WTC11 (cell line): Measurements from ENCODE around the gene ARID2. TPM values are rescaled to one million over a fixed set of nuclear protein-coding genes. Genes with fewer than 3 reads are reported as not detected.
A peak's percentile ranks its signal among the peaks of the same experiment; 100 is the strongest.

Source experiments
- ATAC-seq: fragments of 200-7000 bp; cut with Tn5 transposase; 2 replicates; pipeline ENCODE4 v1.10.0; 2021; ENCODE audit warnings: mild to moderate bottlenecking, moderate library complexity
- CTCF ChIA-PET: fragments of 300-600 bp; sonication (Branson Sonifier 250); formaldehyde crosslinking; loops from one replicate; lab custom pipeline; 2021; ENCODE audit warnings: antibody characterized with exemption; lab: Charles Lee
- POLR2A ChIA-PET: fragments of 350-600 bp; sonication (Branson Sonifier 250); formaldehyde crosslinking; loops from one replicate; lab custom pipeline; 2021; ENCODE audit warnings: antibody characterized with exemption; lab: Charles Lee
- DNase-seq: peaks from one replicate; pipeline ENCODE4 v3.0.0; 2021; ENCODE audit warnings: low spot score
- H3K27ac Mint-ChIP-seq: 2 replicates; pipeline ENCODE4 v1.8.0; 2021; ENCODE audit warnings: mixed read lengths
- H3K27me3 Mint-ChIP-seq: 2 replicates; pipeline ENCODE4 v1.8.0; 2021; ENCODE audit warnings: low read depth, mild to moderate bottlenecking, moderate library complexity, mixed read lengths
- H3K36me3 Mint-ChIP-seq: 2 replicates; pipeline ENCODE4 v1.8.0; 2021; ENCODE audit warnings: mixed read lengths
- H3K4me1 Mint-ChIP-seq: 2 replicates; pipeline ENCODE4 v1.8.0; 2022; ENCODE audit warnings: mixed read lengths
- H3K4me3 Mint-ChIP-seq: 2 replicates; pipeline ENCODE4 v1.8.0; 2021; ENCODE audit warnings: mild to moderate bottlenecking, moderate library complexity, mixed read lengths
- H3K9me3 Mint-ChIP-seq: 2 replicates; pipeline ENCODE4 v1.8.0; 2021; ENCODE audit warnings: mixed read lengths
- CBFB ChIP-seq: sonication (generic); formaldehyde crosslinking; IDR thresholded peaks from 2 replicates; pipeline ENCODE4 v1.8.1; 2022; ENCODE audit warnings: mild to moderate bottlenecking, low read depth, missing genetic modification reagents
- ELF4 ChIP-seq: sonication (generic); formaldehyde crosslinking; IDR thresholded peaks from 2 replicates; pipeline ENCODE4 v1.8.1; 2022; ENCODE audit warnings: low read depth, mild to moderate bottlenecking, moderate library complexity, missing genetic modification reagents
- EMX1 ChIP-seq: fragments of 250-450 bp; sonication (Bioruptor Pico); IDR thresholded peaks from 2 replicates; pipeline ENCODE4 v1.8.0; 2021; ENCODE audit warnings: mild to moderate bottlenecking
- ERG ChIP-seq: fragments of 250-450 bp; sonication (Bioruptor Pico); IDR thresholded peaks from 2 replicates; pipeline ENCODE4 v1.8.0; 2021; ENCODE audit warnings: mild to moderate bottlenecking
- FOXJ3 ChIP-seq: sonication (generic); formaldehyde crosslinking; IDR thresholded peaks from 2 replicates; pipeline ENCODE4 v1.9.0; 2021; ENCODE audit warnings: missing genetic modification reagents, mild to moderate bottlenecking, borderline replicate concordance
- HMGA2 ChIP-seq: fragments of 250-450 bp; sonication (Bioruptor Pico); IDR thresholded peaks from 2 replicates; pipeline ENCODE4 v1.4.0; 2021; ENCODE audit warnings: mild to moderate bottlenecking, moderate library complexity
- NFATC4 ChIP-seq: fragments of 250-450 bp; sonication (Bioruptor Pico); IDR thresholded peaks from 2 replicates; pipeline ENCODE4 v1.9.0; 2021; ENCODE audit warnings: mild to moderate bottlenecking
- NR3C1 ChIP-seq: sonication (generic); formaldehyde crosslinking; conservative IDR thresholded peaks from 2 replicates; pipeline ENCODE4 v1.8.1; 2023; ENCODE audit warnings: low read depth, mild to moderate bottlenecking, missing genetic modification reagents
- PRRX2 ChIP-seq: fragments of 250-450 bp; sonication (Bioruptor Pico); IDR thresholded peaks from 2 replicates; pipeline ENCODE4 v1.8.0; 2021; ENCODE audit warnings: mild to moderate bottlenecking
- RELA ChIP-seq: sonication (generic); formaldehyde crosslinking; IDR thresholded peaks from 2 replicates; pipeline ENCODE4 v1.8.1; 2022; ENCODE audit warnings: missing genetic modification reagents, mild to moderate bottlenecking, borderline replicate concordance
- TEAD4 ChIP-seq: sonication (generic); formaldehyde crosslinking; IDR thresholded peaks from 2 replicates; pipeline ENCODE4 v1.8.0; 2022; ENCODE audit warnings: mild to moderate bottlenecking, missing genetic modification reagents
- ZBTB21 ChIP-seq: sonication (generic); formaldehyde crosslinking; IDR thresholded peaks from 2 replicates; pipeline ENCODE4 v1.8.1; 2023; ENCODE audit warnings: mild to moderate bottlenecking, missing genetic modification reagents, borderline replicate concordance
- ZMAT4 ChIP-seq: fragments of 250-450 bp; sonication (Bioruptor Pico); IDR thresholded peaks from 2 replicates; pipeline ENCODE4 v1.9.0; 2021; ENCODE audit warnings: mild to moderate bottlenecking
- ZNF138 ChIP-seq: sonication (generic); formaldehyde crosslinking; conservative IDR thresholded peaks from 2 replicates; pipeline ENCODE4 v1.8.1; 2022; ENCODE audit warnings: mild to moderate bottlenecking, moderate library complexity, missing genetic modification reagents
- ZNF416 ChIP-seq: fragments of 250-450 bp; sonication (Bioruptor Pico); IDR thresholded peaks from 2 replicates; pipeline ENCODE4 v1.9.0; 2021; ENCODE audit warnings: mild to moderate bottlenecking, inconsistent platforms
- ZNF423 ChIP-seq: fragments of 250-450 bp; sonication (Bioruptor Pico); IDR thresholded peaks from 2 replicates; pipeline ENCODE4 v2.1.2; 2022; ENCODE audit warnings: mild to moderate bottlenecking, moderate library complexity
- total RNA-seq: library from RNA; stranded (reverse); gene quantifications from 3 replicates; pipeline ENCODE4 v1.2.3, GENCODE V29; 2021
- TF ChIP-seq, protein P1 (sequence below): fragments of 250-450 bp; sonication (Bioruptor Pico); conservative IDR thresholded peaks from 2 replicates; pipeline ENCODE4 v1.9.0; 2021; ENCODE audit warnings: mild to moderate bottlenecking
- TF ChIP-seq, protein P2 (sequence below): sonication (generic); formaldehyde crosslinking; IDR thresholded peaks from 2 replicates; pipeline ENCODE4 v1.8.1; 2022; ENCODE audit warnings: mild to moderate bottlenecking, moderate library complexity, missing genetic modification reagents
- TF ChIP-seq, protein P3 (sequence below): sonication (generic); formaldehyde crosslinking; IDR thresholded peaks from 2 replicates; pipeline ENCODE4 v1.8.1; 2023; ENCODE audit warnings: mild to moderate bottlenecking, missing genetic modification reagents, moderate library complexity
- TF ChIP-seq, protein P4 (sequence below): sonication (generic); formaldehyde crosslinking; IDR thresholded peaks from 2 replicates; pipeline ENCODE4 v1.8.0; 2022; ENCODE audit warnings: mild to moderate bottlenecking, missing genetic modification reagents

The ARID2 gene
- total RNA-seq, 1 experiment from 2014 or later = 33.9 TPM

DNA sequence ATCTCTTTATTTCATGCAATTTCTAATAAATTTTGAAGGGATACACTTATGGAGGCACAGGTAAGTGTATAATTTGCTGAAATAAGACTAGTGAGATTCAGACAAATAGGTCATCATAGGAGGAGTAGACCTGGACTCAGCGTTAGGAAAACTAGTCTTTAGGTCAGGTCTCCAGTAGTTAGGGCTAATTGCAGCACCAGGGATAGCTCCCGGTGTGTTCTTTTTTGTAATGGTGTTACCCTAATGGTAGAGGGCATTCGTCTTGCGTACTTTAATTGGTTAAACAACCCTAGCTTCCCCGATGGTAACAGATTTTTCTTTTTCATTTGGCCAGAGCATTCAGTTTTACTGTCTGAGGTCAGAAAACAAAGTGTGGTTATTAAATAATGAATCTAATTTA is 64.9 kb downstream of the ARID2 start:
- Mint-ChIP-seq H3K36me3 (peaks cover 6% of the 10 kb centered on the region), H3K27me3 (no peaks in the 10 kb centered on the region), H3K4me3 (no peak overlapping the region), H3K27ac (no peak overlapping the region), H3K4me1 (peaks cover 3% of the 10 kb centered on the region; the same call in 1 of the 2 replicates), H3K9me3 (no peaks in the 10 kb centered on the region)
- POLR2A ChIA-PET = no interaction called here
- DNase-seq = no peak
- CTCF ChIA-PET = interaction anchor here (0.7 kb wide), 1 partner anchor 251 kb away, joined by 3 read pairs; no protein-coding TSS in a partner anchor
- ATAC-seq = peak; percentile 63
- TF ChIP-seq HMGA2 = no peak
- TF ChIP-seq, protein P1, sequence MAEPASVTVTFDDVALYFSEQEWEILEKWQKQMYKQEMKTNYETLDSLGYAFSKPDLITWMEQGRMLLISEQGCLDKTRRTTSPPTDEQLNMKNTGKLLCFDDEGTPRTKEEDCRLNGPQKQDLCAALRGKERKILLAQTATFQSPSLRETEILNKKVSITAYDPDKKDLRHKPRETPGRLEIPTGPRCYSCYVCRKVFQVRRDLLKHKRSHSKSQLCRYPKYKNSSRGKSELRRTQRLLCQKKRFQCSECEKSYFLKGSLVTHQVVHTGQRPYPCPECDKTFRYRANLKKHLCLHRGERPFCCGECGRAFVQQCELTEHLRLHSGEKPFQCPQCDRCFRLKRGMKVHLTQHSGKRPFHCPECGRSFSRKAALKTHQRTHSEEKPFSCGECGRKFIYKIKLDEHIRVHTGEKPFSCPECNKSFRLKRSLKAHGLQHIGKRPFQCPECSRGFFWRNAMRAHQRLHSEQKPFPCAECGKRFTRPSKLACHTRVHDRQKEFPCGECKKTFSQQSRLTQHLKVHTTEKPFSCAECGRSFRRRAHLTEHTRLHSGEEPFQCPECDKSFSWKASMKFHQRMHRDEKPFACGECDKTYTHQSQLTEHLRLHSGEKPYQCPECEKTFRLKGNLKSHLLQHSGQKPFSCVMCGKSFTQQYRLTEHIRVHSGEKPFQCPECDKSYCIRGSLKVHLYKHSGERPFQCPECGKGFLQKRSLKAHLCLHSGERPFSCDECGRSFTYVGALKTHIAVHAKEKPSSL = no peak
- TF ChIP-seq EMX1 = no peak
- no peak for TF ChIP-seq ZNF138 (CRISPR knock-in tag)
- no peak for TF ChIP-seq CBFB (CRISPR knock-in tag)
- TF ChIP-seq ERG (CRISPR knock-in tag) = no peak
- no peak for TF ChIP-seq ZBTB21 (CRISPR knock-in tag)

- Mint-ChIP-seq H3K27ac (no peak overlapping the region), H3K27me3 (no peaks in the 10 kb centered on the region), H3K4me1 (peaks cover 4% of the 10 kb centered on the region), H3K36me3 (peaks cover 5% of the 10 kb centered on the region), H3K9me3 (0 out of 2 replicates have a peak, but pooled peaks cover 5% of the 10 kb centered on the region), H3K4me3 (no peak overlapping the region)
- ATAC-seq (no peak), DNase-seq (no peak)
- TF ChIP-seq ZNF423 (CRISPR knock-in tag) = no peak
- no peak for TF ChIP-seq RELA (CRISPR knock-in tag)
- TF ChIP-seq TEAD4 = no peak
- TF ChIP-seq NFATC4 (CRISPR knock-in tag) = no peak
- TF ChIP-seq, protein P2, sequence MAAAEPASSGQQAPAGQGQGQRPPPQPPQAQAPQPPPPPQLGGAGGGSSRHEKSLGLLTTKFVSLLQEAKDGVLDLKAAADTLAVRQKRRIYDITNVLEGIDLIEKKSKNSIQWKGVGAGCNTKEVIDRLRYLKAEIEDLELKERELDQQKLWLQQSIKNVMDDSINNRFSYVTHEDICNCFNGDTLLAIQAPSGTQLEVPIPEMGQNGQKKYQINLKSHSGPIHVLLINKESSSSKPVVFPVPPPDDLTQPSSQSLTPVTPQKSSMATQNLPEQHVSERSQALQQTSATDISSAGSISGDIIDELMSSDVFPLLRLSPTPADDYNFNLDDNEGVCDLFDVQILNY (CRISPR knock-in tag) = no peak
- TF ChIP-seq ZMAT4 (CRISPR knock-in tag) = no peak
- TF ChIP-seq NR3C1 (CRISPR knock-in tag) = no peak
- POLR2A ChIA-PET = no interaction called here
- CTCF ChIA-PET = no interaction called here
These were observed 72.1 kb downstream of the ARID2 start for GRCh38 chr12:45801625-45802024.

DNA sequence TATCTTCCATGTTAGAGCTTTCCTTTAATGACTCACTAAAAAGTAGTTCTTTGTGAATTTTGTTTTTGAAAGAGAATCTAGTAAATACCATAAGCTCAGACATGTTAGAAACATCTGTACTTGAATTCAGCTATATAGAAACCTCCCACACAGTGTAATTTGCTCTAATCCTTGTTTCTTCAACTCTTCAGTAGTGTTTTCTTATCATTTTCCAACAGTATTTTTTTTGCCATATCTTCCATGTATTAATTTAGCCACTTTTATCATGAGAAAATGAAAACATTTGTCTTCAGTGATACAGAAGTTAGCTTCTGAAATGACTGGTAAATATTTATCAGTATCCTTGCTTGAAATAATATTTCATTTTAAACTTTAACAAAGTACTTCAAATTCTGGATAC is 73.6 kb downstream of the ARID2 start:
- H3K27ac Mint-ChIP-seq = no peak overlapping the region
- POLR2A ChIA-PET = no interaction called here
- DNase-seq (no peak), ATAC-seq (no peak)
- H3K4me1 Mint-ChIP-seq = peaks cover 7% of the 10 kb centered on the region
- no peak for TF ChIP-seq FOXJ3 (CRISPR knock-in tag)
- TF ChIP-seq ZNF423 (CRISPR knock-in tag) = no peak
- TF ChIP-seq ZNF416 (CRISPR knock-in tag) = no peak
- TF ChIP-seq PRRX2 (CRISPR knock-in tag) = no peak
- no peak for TF ChIP-seq EMX1
- TF ChIP-seq, protein P3, sequence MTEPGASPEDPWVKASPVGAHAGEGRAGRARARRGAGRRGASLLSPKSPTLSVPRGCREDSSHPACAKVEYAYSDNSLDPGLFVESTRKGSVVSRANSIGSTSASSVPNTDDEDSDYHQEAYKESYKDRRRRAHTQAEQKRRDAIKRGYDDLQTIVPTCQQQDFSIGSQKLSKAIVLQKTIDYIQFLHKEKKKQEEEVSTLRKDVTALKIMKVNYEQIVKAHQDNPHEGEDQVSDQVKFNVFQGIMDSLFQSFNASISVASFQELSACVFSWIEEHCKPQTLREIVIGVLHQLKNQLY = no peak
- TF ChIP-seq, protein P4, sequence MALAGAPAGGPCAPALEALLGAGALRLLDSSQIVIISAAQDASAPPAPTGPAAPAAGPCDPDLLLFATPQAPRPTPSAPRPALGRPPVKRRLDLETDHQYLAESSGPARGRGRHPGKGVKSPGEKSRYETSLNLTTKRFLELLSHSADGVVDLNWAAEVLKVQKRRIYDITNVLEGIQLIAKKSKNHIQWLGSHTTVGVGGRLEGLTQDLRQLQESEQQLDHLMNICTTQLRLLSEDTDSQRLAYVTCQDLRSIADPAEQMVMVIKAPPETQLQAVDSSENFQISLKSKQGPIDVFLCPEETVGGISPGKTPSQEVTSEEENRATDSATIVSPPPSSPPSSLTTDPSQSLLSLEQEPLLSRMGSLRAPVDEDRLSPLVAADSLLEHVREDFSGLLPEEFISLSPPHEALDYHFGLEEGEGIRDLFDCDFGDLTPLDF (CRISPR knock-in tag) = no peak
- no peak for TF ChIP-seq ZNF138 (CRISPR knock-in tag)
- no peak for TF ChIP-seq ELF4 (CRISPR knock-in tag)
- no peak for TF ChIP-seq RELA (CRISPR knock-in tag)
- peaks cover 5% of the 10 kb centered on the region for H3K36me3 Mint-ChIP-seq
- 0 out of 2 replicates have a peak, but pooled peaks cover 5% of the 10 kb centered on the region for H3K9me3 Mint-ChIP-seq
- H3K27me3 Mint-ChIP-seq = no peaks in the 10 kb centered on the region
- CTCF ChIA-PET = interaction anchor here (0.6 kb wide), 1 partner anchor 192 kb away, joined by 3 read pairs; no protein-coding TSS in a partner anchor
- no peak overlapping the region for H3K4me3 Mint-ChIP-seq
